Measurements from ENCODE around the gene PPL. TPM values are rescaled to one million over a fixed set of nuclear protein-coding genes. Genes with fewer than 3 reads are reported as not detected.

The PPL gene
- total RNA-seq, 1 donor from 2014 or later = not detected

GRCh38 chr16:4892361-4893102, 44.4 kb downstream of the PPL start:
- no peaks in the 10 kb centered on the region for H3K9me3 Mint-ChIP-seq
- no peaks in the 10 kb centered on the region for H3K27me3 Mint-ChIP-seq (ENCODE audit: insufficient read depth)
- no peak overlapping the region for H3K4me3 Mint-ChIP-seq
- no peaks in the 10 kb centered on the region for H3K4me1 Mint-ChIP-seq (ENCODE audit: low read depth)
- intact Hi-C loops (cut with micrococcal nuclease) = no loop called here
- no peak for DNase-seq (ENCODE audit: low spot score)
- H3K36me3 Mint-ChIP-seq (ENCODE audit: low read depth) = no peaks in the 10 kb centered on the region
- no peak overlapping the region for H3K27ac Mint-ChIP-seq

DNA sequence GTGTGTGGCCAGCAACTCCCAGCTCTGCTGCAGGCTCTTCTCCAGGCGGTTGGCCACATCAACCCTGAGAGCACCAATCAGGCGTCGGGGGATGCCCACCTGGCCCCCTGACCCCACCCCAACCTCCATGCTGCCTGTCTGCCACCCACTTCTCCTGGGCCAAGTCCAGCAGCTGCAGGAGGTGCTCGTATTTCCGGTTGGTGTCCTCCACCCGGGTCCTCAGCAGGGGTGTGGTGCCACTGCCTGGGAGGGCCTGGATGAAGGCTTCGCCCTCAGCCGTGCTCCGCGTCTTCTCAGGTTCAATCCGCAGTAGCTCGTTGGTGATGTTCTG, 45.1 kb downstream of the PPL start:
- Mint-ChIP-seq H3K27me3 (ENCODE audit: insufficient read depth) (no peaks in the 10 kb centered on the region), H3K27ac (no peak overlapping the region), H3K4me3 (no peak overlapping the region), H3K36me3 (ENCODE audit: low read depth) (no peaks in the 10 kb centered on the region), H3K4me1 (ENCODE audit: low read depth) (no peaks in the 10 kb centered on the region), H3K9me3 (no peaks in the 10 kb centered on the region)
- no peak for DNase-seq (ENCODE audit: low spot score)
- intact Hi-C loops (cut with micrococcal nuclease) = no loop called here

GRCh38 chr16:4891097-4891885, 45.7 kb downstream of the PPL start:
- H3K9me3 Mint-ChIP-seq = no peaks in the 10 kb centered on the region
- no peak for DNase-seq (ENCODE audit: low spot score)
- intact Hi-C loops (cut with micrococcal nuclease) = no loop called here
- H3K4me1 Mint-ChIP-seq (ENCODE audit: low read depth) = no peaks in the 10 kb centered on the region
- no peak overlapping the region for H3K4me3 Mint-ChIP-seq
- peaks cover 1% of the 10 kb centered on the region for H3K36me3 Mint-ChIP-seq (ENCODE audit: low read depth)
- H3K27me3 Mint-ChIP-seq (ENCODE audit: insufficient read depth) = no peaks in the 10 kb centered on the region
- H3K27ac Mint-ChIP-seq = no peak overlapping the region

- no peak for DNase-seq (ENCODE audit: low spot score)
- intact Hi-C loops (cut with micrococcal nuclease) = no loop called here
- H3K9me3 Mint-ChIP-seq = no peaks in the 10 kb centered on the region
- no peaks in the 10 kb centered on the region for H3K4me1 Mint-ChIP-seq (ENCODE audit: low read depth)
- H3K27me3 Mint-ChIP-seq (ENCODE audit: insufficient read depth) = no peaks in the 10 kb centered on the region
- H3K4me3 Mint-ChIP-seq = no peak overlapping the region
- no peak overlapping the region for H3K27ac Mint-ChIP-seq
- peaks cover 7% of the 10 kb centered on the region for H3K36me3 Mint-ChIP-seq (ENCODE audit: low read depth)
Observed at GRCh38 chr16:4890686-4891085, 46.3 kb downstream of the PPL start.

DNA sequence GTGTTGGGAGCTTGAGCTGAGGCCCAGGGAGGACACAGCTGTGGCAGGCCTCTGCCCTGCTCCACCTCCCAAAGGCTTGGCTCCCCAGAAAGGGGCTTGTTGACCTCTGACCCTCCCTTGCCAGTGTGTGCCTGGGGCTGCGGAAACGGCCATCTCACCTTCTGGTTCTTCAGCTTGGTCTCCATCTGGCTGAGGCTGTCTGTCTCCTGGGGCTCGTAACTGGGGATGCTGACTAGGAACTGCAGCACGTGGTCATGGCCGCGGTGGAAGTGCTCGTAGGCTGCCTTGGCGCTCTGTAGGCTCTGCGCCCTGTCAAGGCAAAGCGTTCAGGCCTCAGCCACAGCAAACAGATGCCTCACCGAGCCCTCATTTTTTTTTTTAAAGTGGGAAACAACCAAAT, 46.9 kb downstream of the PPL start:
- Mint-ChIP-seq H3K4me3 (no peak overlapping the region), H3K27me3 (ENCODE audit: insufficient read depth) (no peaks in the 10 kb centered on the region), H3K27ac (no peak overlapping the region), H3K36me3 (ENCODE audit: low read depth) (peaks cover 10% of the 10 kb centered on the region), H3K9me3 (no peaks in the 10 kb centered on the region), H3K4me1 (ENCODE audit: low read depth) (no peaks in the 10 kb centered on the region)
- intact Hi-C loops (cut with micrococcal nuclease) = no loop called here
- DNase-seq (ENCODE audit: low spot score) = no peak

DNA sequence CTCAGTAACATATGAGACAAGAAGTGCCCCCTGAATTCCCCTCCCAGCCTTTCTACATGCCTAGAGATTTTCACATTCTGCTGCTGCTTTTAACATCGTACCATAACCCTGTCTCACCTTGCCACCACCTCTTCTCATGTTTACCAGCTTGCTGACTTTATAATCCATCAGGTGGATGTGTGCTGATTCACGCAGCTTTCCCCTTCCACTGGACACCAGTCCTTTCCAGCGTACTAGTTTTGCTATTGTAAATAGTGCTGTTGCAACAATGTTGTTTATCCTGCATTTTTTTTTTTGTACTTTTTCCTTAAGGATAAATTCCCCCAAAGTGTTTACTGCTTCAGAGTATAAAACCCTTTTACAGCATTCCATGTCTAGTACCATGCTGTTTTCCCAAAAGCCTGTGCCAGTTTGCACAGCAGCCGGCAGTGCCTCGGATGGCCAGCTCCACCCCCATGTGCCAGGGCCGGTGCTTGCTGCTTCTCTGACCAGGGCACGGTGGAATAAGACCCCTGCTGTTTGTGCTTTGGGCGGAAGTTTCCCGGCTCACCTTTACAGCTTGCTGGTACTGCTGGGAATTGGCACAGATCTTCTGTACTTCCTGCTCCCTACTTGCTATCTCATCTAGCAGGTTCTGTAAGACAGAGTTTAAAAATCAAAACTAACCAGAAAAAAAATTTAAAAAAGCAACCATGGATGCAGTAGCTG, 48.4 kb downstream of the PPL start:
- Mint-ChIP-seq H3K4me3 (no peak overlapping the region), H3K9me3 (no peaks in the 10 kb centered on the region), H3K36me3 (ENCODE audit: low read depth) (peaks cover 17% of the 10 kb centered on the region), H3K27ac (no peak overlapping the region), H3K27me3 (ENCODE audit: insufficient read depth) (no peaks in the 10 kb centered on the region), H3K4me1 (ENCODE audit: low read depth) (no peaks in the 10 kb centered on the region)
- intact Hi-C loops (cut with micrococcal nuclease) = no loop called here
- DNase-seq (ENCODE audit: low spot score) = no peak

DNA sequence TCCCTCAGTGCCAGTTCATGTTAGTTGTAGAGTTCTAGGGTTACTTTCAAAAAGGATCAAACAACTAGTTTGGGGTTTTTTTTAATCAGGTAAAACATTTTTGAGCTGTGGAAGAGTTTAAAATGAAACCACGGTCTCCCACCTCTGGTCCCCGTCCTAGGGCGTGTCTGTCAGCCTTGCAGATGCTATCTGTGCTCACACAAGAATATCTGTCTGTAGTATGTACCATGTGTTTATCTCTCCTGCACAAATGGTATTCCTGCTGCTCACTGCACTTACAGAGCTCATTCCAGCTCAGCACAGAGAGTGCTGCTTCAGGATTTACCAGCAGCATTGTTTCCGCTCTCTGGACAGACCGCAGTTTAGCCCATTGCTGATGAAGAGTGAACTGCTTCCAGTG, 50.8 kb downstream of the PPL start:
- Mint-ChIP-seq H3K27ac (no peak overlapping the region), H3K9me3 (no peaks in the 10 kb centered on the region), H3K4me1 (ENCODE audit: low read depth) (no peaks in the 10 kb centered on the region), H3K4me3 (no peak overlapping the region), H3K27me3 (ENCODE audit: insufficient read depth) (no peaks in the 10 kb centered on the region), H3K36me3 (ENCODE audit: low read depth) (peaks cover 24% of the 10 kb centered on the region)
- DNase-seq (ENCODE audit: low spot score) = no peak
- intact Hi-C loops (cut with micrococcal nuclease) = no loop called here

DNA sequence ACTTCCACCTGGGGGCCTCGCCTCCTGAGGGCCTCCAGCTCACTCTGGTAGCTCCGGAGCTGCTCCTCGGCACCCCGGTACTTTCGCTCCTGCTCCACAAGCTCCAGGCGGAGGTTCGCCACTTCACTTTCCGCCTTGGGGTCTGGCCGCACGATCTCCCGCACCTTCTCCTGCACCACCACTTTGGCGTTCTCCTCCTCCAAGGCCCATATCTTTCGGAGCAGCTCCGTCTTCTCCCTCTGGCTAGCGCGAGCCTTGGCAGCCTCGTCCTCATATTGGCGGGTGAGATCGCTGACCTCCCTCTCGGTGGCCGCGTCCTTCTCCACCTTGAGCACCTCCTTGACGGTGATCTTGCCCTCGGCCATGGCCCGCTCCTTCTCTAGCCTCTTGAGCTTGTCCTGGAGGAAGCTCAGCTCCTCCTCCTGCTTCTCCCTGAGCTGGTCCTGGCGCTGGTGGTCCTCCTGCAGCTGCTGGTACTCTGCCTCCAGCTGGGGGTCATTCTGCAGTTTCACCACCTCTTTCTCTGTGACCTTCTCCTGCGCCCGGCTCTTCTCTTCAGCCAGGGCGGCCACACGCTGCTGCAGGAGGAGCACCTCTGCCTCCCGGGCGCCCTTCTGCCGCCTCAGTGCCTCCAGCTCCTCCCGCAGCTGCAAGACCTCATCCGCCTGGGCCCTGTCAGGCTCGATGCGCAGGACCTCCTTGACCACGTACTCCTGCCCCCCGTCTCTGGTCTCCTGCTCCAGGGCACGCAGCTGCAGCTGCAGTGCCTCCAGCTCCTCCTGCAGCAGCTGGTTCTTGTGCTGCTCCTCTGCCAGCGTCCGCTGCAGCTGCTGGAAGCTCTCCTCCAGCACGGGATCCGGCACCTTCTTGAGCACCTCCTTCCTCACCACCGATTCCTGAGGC, 51.7 kb downstream of the PPL start:
- intact Hi-C loops (cut with micrococcal nuclease) = no loop called here
- Mint-ChIP-seq H3K4me3 (no peak overlapping the region), H3K9me3 (no peaks in the 10 kb centered on the region), H3K36me3 (ENCODE audit: low read depth) (peaks cover 27% of the 10 kb centered on the region), H3K27ac (peak overlapping the region; percentile 34), H3K4me1 (ENCODE audit: low read depth) (no peaks in the 10 kb centered on the region), H3K27me3 (ENCODE audit: insufficient read depth) (no peaks in the 10 kb centered on the region)
- no peak for DNase-seq (ENCODE audit: low spot score)

- Mint-ChIP-seq H3K4me1 (ENCODE audit: low read depth) (no peaks in the 10 kb centered on the region), H3K4me3 (no peak overlapping the region), H3K27ac (no peak overlapping the region), H3K27me3 (ENCODE audit: insufficient read depth) (no peaks in the 10 kb centered on the region), H3K9me3 (no peaks in the 10 kb centered on the region), H3K36me3 (ENCODE audit: low read depth) (peaks cover 27% of the 10 kb centered on the region)
- DNase-seq (ENCODE audit: low spot score) = no peak
- intact Hi-C loops (cut with micrococcal nuclease) = no loop called here
Observed at GRCh38 chr16:4884209-4884608, 52.7 kb downstream of the PPL start.

DNA sequence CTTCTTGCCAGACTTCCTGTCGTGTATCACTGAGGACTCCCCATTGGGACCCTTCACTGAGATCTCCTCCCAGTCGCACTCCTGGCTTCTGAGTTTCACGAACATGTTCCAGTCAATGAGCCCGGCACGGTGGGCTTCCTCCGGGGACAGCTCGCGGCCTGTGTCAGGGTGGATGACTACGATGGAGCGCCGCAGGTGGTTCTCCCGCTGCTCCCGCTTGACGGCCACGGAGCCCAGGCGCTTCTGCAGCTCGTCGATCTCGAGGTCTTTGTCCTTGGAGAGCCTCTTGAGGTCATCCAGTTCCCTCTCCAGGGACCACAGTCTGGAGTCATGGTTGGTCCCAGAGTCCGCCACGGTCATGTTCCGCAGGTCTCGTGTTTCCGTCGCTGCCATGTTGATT, 53.4 kb downstream of the PPL start:
- H3K4me3 Mint-ChIP-seq = no peak overlapping the region
- no peaks in the 10 kb centered on the region for H3K9me3 Mint-ChIP-seq
- H3K27me3 Mint-ChIP-seq (ENCODE audit: insufficient read depth) = no peaks in the 10 kb centered on the region
- intact Hi-C loops (cut with micrococcal nuclease) = no loop called here
- no peak overlapping the region for H3K27ac Mint-ChIP-seq
- H3K4me1 Mint-ChIP-seq (ENCODE audit: low read depth) = no peaks in the 10 kb centered on the region
- H3K36me3 Mint-ChIP-seq (ENCODE audit: low read depth) = peaks cover 30% of the 10 kb centered on the region
- no peak for DNase-seq (ENCODE audit: low spot score)

DNA sequence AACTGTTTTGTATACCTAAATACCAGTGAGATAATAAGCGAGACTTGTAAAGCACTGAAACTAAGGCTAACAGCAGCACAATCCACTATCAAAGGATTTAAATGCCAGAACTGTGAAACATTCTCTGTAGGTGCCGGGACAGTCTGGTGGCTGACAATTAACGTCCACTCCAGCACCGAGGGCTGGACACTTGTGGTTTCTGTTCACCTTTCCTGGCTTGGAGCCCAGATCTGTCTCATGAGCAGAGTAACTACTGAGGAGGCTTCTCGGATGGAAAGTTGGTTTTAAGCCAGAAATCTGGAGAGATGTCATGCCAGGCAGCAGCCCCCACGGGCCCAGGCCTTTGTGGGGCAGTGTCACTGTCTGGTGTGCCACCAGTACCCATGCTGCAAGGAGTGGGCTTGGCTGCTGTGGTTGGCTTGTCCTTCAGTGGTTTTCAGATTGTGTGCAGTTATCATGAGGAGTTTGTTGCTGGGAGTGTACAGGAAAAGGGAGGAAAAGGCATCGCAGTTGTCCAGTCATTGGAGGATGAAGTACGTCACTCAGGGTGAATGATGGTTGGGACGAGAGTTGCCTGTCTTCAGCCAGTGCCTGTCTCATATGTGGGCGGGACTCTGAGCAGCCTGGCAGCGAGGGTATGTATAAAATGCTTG, 54.2 kb downstream of the PPL start:
- peaks cover 36% of the 10 kb centered on the region for H3K36me3 Mint-ChIP-seq (ENCODE audit: low read depth)
- no peak overlapping the region for H3K27ac Mint-ChIP-seq
- no peak overlapping the region for H3K4me3 Mint-ChIP-seq
- H3K9me3 Mint-ChIP-seq = no peaks in the 10 kb centered on the region
- DNase-seq (ENCODE audit: low spot score) = no peak
- no peaks in the 10 kb centered on the region for H3K4me1 Mint-ChIP-seq (ENCODE audit: low read depth)
- no peaks in the 10 kb centered on the region for H3K27me3 Mint-ChIP-seq (ENCODE audit: insufficient read depth)
- intact Hi-C loops (cut with micrococcal nuclease) = no loop called here

DNA sequence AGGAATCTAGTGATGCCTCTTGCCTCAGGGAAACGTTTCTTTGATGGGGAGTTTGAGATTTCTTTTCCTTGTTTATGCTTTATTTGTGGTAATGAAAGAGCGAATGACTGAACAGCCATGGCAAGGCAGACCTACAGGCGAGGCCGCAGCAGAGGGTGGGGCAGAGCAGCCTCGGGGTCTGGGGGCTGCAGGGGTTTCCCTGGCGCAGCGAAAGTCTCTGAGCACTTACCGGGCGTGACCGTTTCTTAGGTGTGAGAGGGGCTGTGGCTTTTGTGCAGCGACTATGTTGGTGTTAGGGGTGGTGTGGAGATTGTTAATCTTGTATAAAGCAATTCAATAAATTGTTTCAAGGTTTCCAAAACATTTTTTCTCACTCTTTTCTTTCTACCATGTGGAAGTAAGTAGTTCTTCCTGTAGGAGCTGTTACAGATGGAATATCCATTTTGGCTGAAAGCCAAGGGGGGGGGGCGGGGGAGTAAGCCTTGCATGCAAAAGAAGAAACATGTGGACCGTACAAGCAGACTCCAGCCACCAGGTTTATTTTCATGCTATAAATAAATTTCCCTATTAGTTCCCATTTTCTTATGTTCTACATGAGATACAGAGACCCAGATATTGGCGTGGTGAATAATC, 54.8 kb downstream of the PPL start:
- intact Hi-C loops (cut with micrococcal nuclease) = no loop called here
- Mint-ChIP-seq H3K27me3 (ENCODE audit: insufficient read depth) (no peaks in the 10 kb centered on the region), H3K9me3 (no peaks in the 10 kb centered on the region), H3K27ac (no peak overlapping the region), H3K4me3 (no peak overlapping the region), H3K4me1 (ENCODE audit: low read depth) (no peaks in the 10 kb centered on the region), H3K36me3 (ENCODE audit: low read depth) (peaks cover 39% of the 10 kb centered on the region)
- no peak for DNase-seq (ENCODE audit: low spot score)
